Endodermal cell (in vitro differentiated cells): ENCODE data around the gene ANKRD37. TPM values are rescaled to one million over a fixed set of nuclear protein-coding genes. Genes with fewer than 3 reads are reported as not detected.

ENCODE experiments used
- DNase-seq: peaks from one replicate; pipeline ENCODE4 v3.0.0-alpha.2; 2017
- H3K27ac ChIP-seq: 2 replicates; pipeline ENCODE4 v1.5.1; 2013; ENCODE audit warnings: mild to moderate bottlenecking, low read depth, low read length, moderate library complexity
- H3K27me3 ChIP-seq: 2 replicates; pipeline ENCODE4 v1.6.1; 2013; ENCODE audit warnings: mild to moderate bottlenecking, low read length, moderate library complexity; ENCODE audit not compliant: insufficient read depth, control insufficient read depth, poor library complexity, severe bottlenecking
- H3K36me3 ChIP-seq: 2 replicates; pipeline ENCODE4 v1.7.0; 2013; ENCODE audit warnings: mild to moderate bottlenecking, low read length, moderate library complexity; ENCODE audit not compliant: control insufficient read depth, insufficient read depth
- H3K4me1 ChIP-seq: one replicate; pipeline ENCODE4 v1.7.0; 2013; ENCODE audit warnings: low read length; ENCODE audit not compliant: control insufficient read depth, insufficient read depth
- H3K4me3 ChIP-seq: 2 replicates; pipeline ENCODE4 v1.5.1; 2013; ENCODE audit warnings: mild to moderate bottlenecking, low read length, moderate library complexity
- H3K9ac ChIP-seq: 2 replicates; pipeline ENCODE4 v1.6.1; 2013; ENCODE audit warnings: mild to moderate bottlenecking, low read length, moderate library complexity; ENCODE audit not compliant: poor library complexity, severe bottlenecking; ENCODE audit errors: extremely low read depth
- H3K9me3 ChIP-seq: 2 replicates; pipeline ENCODE4 v1.6.1; 2013; ENCODE audit warnings: mild to moderate bottlenecking, low read length, moderate library complexity; ENCODE audit not compliant: control insufficient read depth
- H3K27ac Mint-ChIP-seq: 2 replicates; pipeline ENCODE4 v1.8.0; 2020; ENCODE audit warnings: mixed read lengths
- H3K27me3 Mint-ChIP-seq: 2 replicates; pipeline ENCODE4 v1.8.0; 2021; ENCODE audit warnings: mild to moderate bottlenecking, mixed read lengths; ENCODE audit not compliant: insufficient read depth
- H3K36me3 Mint-ChIP-seq: 2 replicates; pipeline ENCODE4 v1.8.0; 2020; ENCODE audit warnings: low read depth, mixed read lengths
- H3K4me1 Mint-ChIP-seq: 2 replicates; pipeline ENCODE4 v1.8.0; 2020; ENCODE audit warnings: mixed read lengths
- H3K4me3 Mint-ChIP-seq: 2 replicates; pipeline ENCODE4 v1.8.0; 2020; ENCODE audit warnings: mild to moderate bottlenecking, moderate library complexity, mixed read lengths
- H3K9me3 Mint-ChIP-seq: 2 replicates; pipeline ENCODE4 v1.8.0; 2020; ENCODE audit warnings: mild to moderate bottlenecking, mixed read lengths
- WGBS, 2 experiments: methylation state at CpG; one replicate each; pipeline versions ENCODE4 v1.1.5 to v1.1.7; 2013; ENCODE audit warnings: missing lambda C conversion rate in 2 of 2, mixed read lengths in 1 of 2; ENCODE audit not compliant: insufficient coverage in 1 of 2, insufficient read length in 1 of 2; 5-methylcytosine and 5-hydroxymethylcytosine counted together
- total RNA-seq, 2 donors: library from RNA; stranded (reverse); fragmentation: NEBNext Ultra II Directional in 1 of 2; extraction: Animal tissue kit (Norgen Biotek cat#: 25700) in 1 of 2; gene quantifications; 2 replicates in 1 of 2; 3 replicates in 1 of 2; pipeline ENCODE4 v1.2.1, GENCODE V29; 2021
- TF ChIP-seq, protein P1 (sequence below): fragments of 200-600 bp; sonication (generic); conservative IDR thresholded peaks from 2 replicates; pipeline ENCODE4 v1.5.0; 2021; ENCODE audit warnings: antibody characterized with exemption, mild to moderate bottlenecking

The ANKRD37 gene
- total RNA-seq, 2 donors from 2014 or later: 0.95 to 1.3 TPM

DNA sequence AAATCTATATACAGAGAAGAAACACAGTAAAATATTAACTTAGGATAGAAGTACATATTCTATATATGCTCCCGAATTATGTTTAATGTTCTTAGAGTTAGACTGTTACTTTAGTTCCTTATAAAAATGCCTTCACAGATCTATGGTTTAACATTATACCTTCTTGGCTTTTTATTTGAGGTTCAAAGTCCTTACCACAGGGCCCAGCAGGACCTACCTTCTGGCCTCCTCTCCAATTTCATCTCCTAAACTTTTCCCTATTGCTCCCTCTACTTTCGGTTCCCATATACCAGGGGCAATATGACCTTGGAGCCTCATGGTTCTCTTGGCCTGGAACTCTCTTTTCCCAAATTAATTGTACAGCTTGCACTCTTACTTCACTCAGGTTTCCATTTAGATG is 11.8 kb downstream of the ANKRD37 start:
- TF ChIP-seq, protein P1, sequence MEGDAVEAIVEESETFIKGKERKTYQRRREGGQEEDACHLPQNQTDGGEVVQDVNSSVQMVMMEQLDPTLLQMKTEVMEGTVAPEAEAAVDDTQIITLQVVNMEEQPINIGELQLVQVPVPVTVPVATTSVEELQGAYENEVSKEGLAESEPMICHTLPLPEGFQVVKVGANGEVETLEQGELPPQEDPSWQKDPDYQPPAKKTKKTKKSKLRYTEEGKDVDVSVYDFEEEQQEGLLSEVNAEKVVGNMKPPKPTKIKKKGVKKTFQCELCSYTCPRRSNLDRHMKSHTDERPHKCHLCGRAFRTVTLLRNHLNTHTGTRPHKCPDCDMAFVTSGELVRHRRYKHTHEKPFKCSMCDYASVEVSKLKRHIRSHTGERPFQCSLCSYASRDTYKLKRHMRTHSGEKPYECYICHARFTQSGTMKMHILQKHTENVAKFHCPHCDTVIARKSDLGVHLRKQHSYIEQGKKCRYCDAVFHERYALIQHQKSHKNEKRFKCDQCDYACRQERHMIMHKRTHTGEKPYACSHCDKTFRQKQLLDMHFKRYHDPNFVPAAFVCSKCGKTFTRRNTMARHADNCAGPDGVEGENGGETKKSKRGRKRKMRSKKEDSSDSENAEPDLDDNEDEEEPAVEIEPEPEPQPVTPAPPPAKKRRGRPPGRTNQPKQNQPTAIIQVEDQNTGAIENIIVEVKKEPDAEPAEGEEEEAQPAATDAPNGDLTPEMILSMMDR: no peak
- H3K27me3 ChIP-seq: no peaks in the 10 kb centered on the region
- no peak overlapping the region for H3K9ac ChIP-seq
- Mint-ChIP-seq H3K36me3 (peaks cover 53% of the 10 kb centered on the region), H3K9me3 (peaks cover 5% of the 10 kb centered on the region), H3K4me3 (no peak overlapping the region), H3K4me1 (no peaks in the 10 kb centered on the region), H3K27me3 (no peaks in the 10 kb centered on the region), H3K27ac (no peak overlapping the region)
- no peak for DNase-seq
- H3K9me3 ChIP-seq: peaks cover 7% of the 10 kb centered on the region
- peaks cover 46% of the 10 kb centered on the region for H3K36me3 ChIP-seq
- WGBS, 2 experiments: 87 to 100% methylated on average over 1 of the region's 2 CpGs
- no peaks in the 10 kb centered on the region for H3K4me1 ChIP-seq
- no peak overlapping the region for H3K4me3 ChIP-seq
- no peak overlapping the region for H3K27ac ChIP-seq

DNA sequence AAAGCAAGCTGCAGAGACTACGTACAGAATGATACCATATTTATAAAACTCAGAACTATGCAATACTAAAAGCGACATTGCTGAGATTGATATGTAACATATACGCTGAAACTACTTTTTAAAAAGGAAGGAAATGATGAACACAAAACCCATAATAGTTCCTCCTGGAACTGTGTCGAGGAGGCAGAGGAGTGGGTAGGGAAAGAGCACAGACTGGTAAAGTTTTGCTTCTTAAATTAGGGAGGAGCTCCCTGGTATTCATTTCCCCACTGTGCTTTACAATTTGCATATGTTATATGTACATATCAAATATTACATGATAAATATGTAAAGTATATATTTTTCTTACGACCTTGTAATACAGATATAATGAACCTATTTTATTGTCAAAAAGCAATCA is 15.2 kb downstream of the ANKRD37 start:
- H3K9me3 ChIP-seq: peaks cover 7% of the 10 kb centered on the region
- WGBS, 2 experiments: 90 to 95% methylated on average over 2 to 4 of the region's 5 CpGs
- TF ChIP-seq, protein P1: no peak

DNA sequence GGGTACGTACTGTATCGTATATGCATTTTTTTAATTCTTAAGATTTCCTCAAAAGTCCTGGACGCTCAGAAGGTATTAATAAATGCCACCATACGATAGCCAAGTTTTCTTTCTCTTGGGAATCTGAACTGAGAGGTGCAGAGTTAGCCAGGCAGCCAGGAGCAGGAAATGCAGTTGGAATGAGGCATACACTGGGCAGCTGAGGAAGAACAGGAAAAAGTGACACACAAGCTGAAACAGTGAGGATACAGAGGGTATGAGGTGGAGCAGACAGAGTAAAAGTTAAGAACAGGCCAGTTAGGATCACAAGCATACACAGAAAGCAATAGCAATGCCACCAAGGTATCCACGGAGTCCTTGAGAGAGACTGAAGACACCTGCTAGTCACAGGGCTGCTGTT is 15.8 kb downstream of the ANKRD37 start:
- Histone ChIP-seq H3K27me3 (no peaks in the 10 kb centered on the region), H3K4me3 (no peak overlapping the region), H3K27ac (no peak overlapping the region), H3K36me3 (peaks cover 70% of the 10 kb centered on the region), H3K9me3 (peaks cover 7% of the 10 kb centered on the region), H3K4me1 (no peaks in the 10 kb centered on the region), H3K9ac (no peak overlapping the region)
- Mint-ChIP-seq H3K27me3 (no peaks in the 10 kb centered on the region), H3K27ac (no peak overlapping the region), H3K4me3 (no peak overlapping the region), H3K36me3 (peaks cover 44% of the 10 kb centered on the region), H3K9me3 (peaks cover 5% of the 10 kb centered on the region), H3K4me1 (no peaks in the 10 kb centered on the region)
- WGBS, 2 experiments: 92 to 100% methylated on average over 5 of the region's 5 CpGs
- DNase-seq: no peak
- TF ChIP-seq, protein P1: no peak

More for the DNA sequence above, 15.2 kb downstream of the ANKRD37 start:
- no peak overlapping the region for H3K9ac ChIP-seq
- H3K4me1 ChIP-seq: no peaks in the 10 kb centered on the region
- no peak overlapping the region for H3K4me3 ChIP-seq
- no peak overlapping the region for H3K27ac ChIP-seq
- no peaks in the 10 kb centered on the region for H3K27me3 ChIP-seq
- H3K4me3 Mint-ChIP-seq: no peak overlapping the region
- DNase-seq: no peak
- peaks cover 40% of the 10 kb centered on the region for H3K36me3 Mint-ChIP-seq
- H3K4me1 Mint-ChIP-seq: no peaks in the 10 kb centered on the region
- peaks cover 65% of the 10 kb centered on the region for H3K36me3 ChIP-seq
- no peaks in the 10 kb centered on the region for H3K27me3 Mint-ChIP-seq
- peaks cover 5% of the 10 kb centered on the region for H3K9me3 Mint-ChIP-seq
- H3K27ac Mint-ChIP-seq: no peak overlapping the region
